SU-DHL-6 (cell line): ENCODE results near the gene CSRNP3.

Source experiments
- H2AFZ ChIP-seq: fragments of 200-600 bp; sonication (generic); 2 replicates; pipeline ENCODE4 v1.6.1; 2014; ENCODE audit warnings: low read depth, mild to moderate bottlenecking, moderate library complexity, mixed read lengths, antibody characterized with exemption, low read length; ENCODE audit not compliant: severe bottlenecking
- H3F3A ChIP-seq: fragments of 200-600 bp; shearing (Covaris generic); 2 replicates; pipeline ENCODE4 v1.6.0; 2016; ENCODE audit warnings: antibody characterized with exemption, mild to moderate bottlenecking; ENCODE audit not compliant: insufficient read depth
- H3K27ac ChIP-seq: fragments of 200-600 bp; sonication (generic); 2 replicates; pipeline ENCODE4 v1.5.1; 2016; ENCODE audit warnings: low read depth, mild to moderate bottlenecking, low read length, moderate library complexity, mixed read lengths
- H3K27me3 ChIP-seq: fragments of 200-600 bp; sonication (generic), shearing (Covaris generic); 2 replicates; pipeline ENCODE4 v1.6.0; 2014; ENCODE audit warnings: mild to moderate bottlenecking, low read length
- H3K36me3 ChIP-seq: fragments of 200-600 bp; sonication (generic); 2 replicates; pipeline ENCODE4 v1.6.1; 2014; ENCODE audit warnings: mild to moderate bottlenecking, low read length, mixed read lengths
- H3K4me2 ChIP-seq: fragments of 300-600, 200-600 bp; shearing (Covaris generic), sonication (generic); 2 replicates; pipeline ENCODE4 v1.6.0; 2014; ENCODE audit warnings: low read length, low read depth, mild to moderate bottlenecking; ENCODE audit not compliant: poor library complexity, severe bottlenecking
- H3K4me3 ChIP-seq: fragments of 200-600 bp; sonication (generic); 2 replicates; pipeline ENCODE4 v1.5.1; 2014; ENCODE audit warnings: antibody characterized with exemption, low read length, mild to moderate bottlenecking, mixed read lengths; ENCODE audit not compliant: insufficient read depth, poor library complexity, severe bottlenecking
- H3K79me2 ChIP-seq: fragments of 200-600 bp; sonication (generic); 2 replicates; pipeline ENCODE4 v1.6.1; 2014; ENCODE audit warnings: mild to moderate bottlenecking, low read length, moderate library complexity; ENCODE audit not compliant: insufficient read depth
- H3K9ac ChIP-seq: fragments of 200-600 bp; sonication (generic); 2 replicates; pipeline ENCODE4 v1.7.0; 2014; ENCODE audit warnings: mild to moderate bottlenecking, low read length
- H3K9me2 ChIP-seq: fragments of 200-600 bp; sonication (generic); replicated peaks from 2 replicates; pipeline ENCODE4 v1.6.1; 2014; ENCODE audit warnings: low read length; ENCODE audit not compliant: insufficient read depth
- H3K9me3 ChIP-seq: fragments of 200-600 bp; sonication (generic); 2 replicates; pipeline ENCODE4 v1.6.1; 2014; ENCODE audit warnings: low read length, mixed read lengths; ENCODE audit not compliant: insufficient read depth
- H4K20me1 ChIP-seq: fragments of 200-600 bp; sonication (generic); 2 replicates; pipeline ENCODE4 v1.6.1; 2014; ENCODE audit warnings: low read depth, mild to moderate bottlenecking, antibody characterized with exemption, low read length, moderate library complexity, mixed read lengths
- CTCF ChIP-seq: fragments of 200-600 bp; sonication (generic); IDR thresholded peaks from one replicate; pipeline ENCODE4 v1.5.1; 2017; ENCODE audit warnings: antibody characterized with exemption, mild to moderate bottlenecking, low read length, moderate library complexity; ENCODE audit not compliant: insufficient read depth, poor library complexity, severe bottlenecking
- EZH2phosphoT487 ChIP-seq: fragments of 200-600 bp; sonication (generic), shearing (Covaris generic); conservative IDR thresholded peaks from 2 replicates; pipeline ENCODE4 v1.6.1; 2018; ENCODE audit warnings: mild to moderate bottlenecking, antibody characterized with exemption, low read length, moderate library complexity, mixed read lengths

Gene CSRNP3

GRCh38 chr2:165706960-165707487 lies 237.5 kb downstream of the CSRNP3 start:
- no peaks in the 10 kb centered on the region for H3K9me3 ChIP-seq
- H3K9me2 ChIP-seq: no peaks in the 10 kb centered on the region
- no peak overlapping the region for H3K4me3 ChIP-seq
- H3F3A ChIP-seq: no peaks in the 10 kb centered on the region
- H3K27ac ChIP-seq: no peak overlapping the region
- H2AFZ ChIP-seq: no peak overlapping the region
- no peak overlapping the region for H3K9ac ChIP-seq
- no peaks in the 10 kb centered on the region for H4K20me1 ChIP-seq
- H3K27me3 ChIP-seq: no peaks in the 10 kb centered on the region
- H3K79me2 ChIP-seq: no peaks in the 10 kb centered on the region
- no peaks in the 10 kb centered on the region for H3K36me3 ChIP-seq
- H3K4me2 ChIP-seq: no peak overlapping the region
- TF ChIP-seq CTCF: no peak
- TF ChIP-seq EZH2phosphoT487: no peak

- H3K27ac ChIP-seq: no peak overlapping the region
- no peak overlapping the region for H3K4me2 ChIP-seq
- H4K20me1 ChIP-seq: no peaks in the 10 kb centered on the region
- no peak overlapping the region for H3K4me3 ChIP-seq
- TF ChIP-seq CTCF (no peak), EZH2phosphoT487 (no peak)
- no peak overlapping the region for H2AFZ ChIP-seq
- no peaks in the 10 kb centered on the region for H3K79me2 ChIP-seq
- H3F3A ChIP-seq: no peaks in the 10 kb centered on the region
- no peaks in the 10 kb centered on the region for H3K27me3 ChIP-seq
- no peaks in the 10 kb centered on the region for H3K36me3 ChIP-seq
- no peaks in the 10 kb centered on the region for H3K9me3 ChIP-seq
- no peak overlapping the region for H3K9ac ChIP-seq
- H3K9me2 ChIP-seq: no peaks in the 10 kb centered on the region
Observed at GRCh38 chr2:165716091-165716490, 246.6 kb downstream of the CSRNP3 start.

GRCh38 chr2:165718610-165719210 lies 249.2 kb downstream of the CSRNP3 start:
- Histone ChIP-seq H3K9me3 (no peaks in the 10 kb centered on the region), H3K36me3 (no peaks in the 10 kb centered on the region), H4K20me1 (no peaks in the 10 kb centered on the region), H3K27ac (no peak overlapping the region), H3K27me3 (no peaks in the 10 kb centered on the region), H3K4me3 (no peak overlapping the region), H2AFZ (no peak overlapping the region), H3K4me2 (no peak overlapping the region), H3F3A (no peaks in the 10 kb centered on the region), H3K9me2 (no peaks in the 10 kb centered on the region), H3K79me2 (no peaks in the 10 kb centered on the region), H3K9ac (no peak overlapping the region)
- TF ChIP-seq EZH2phosphoT487: no peak
- TF ChIP-seq CTCF: no peak
